ENCODE results near the gene SMTNL1. TPM values are rescaled to one million over a fixed set of nuclear protein-coding genes. Genes with fewer than 3 reads are reported as not detected.

The SMTNL1 gene
- total and polyA plus RNA-seq, 9 of the 15 experiments (the other 6 are each of a cell fraction or from before 2014, with no cell fraction given), result not detected

DNA sequence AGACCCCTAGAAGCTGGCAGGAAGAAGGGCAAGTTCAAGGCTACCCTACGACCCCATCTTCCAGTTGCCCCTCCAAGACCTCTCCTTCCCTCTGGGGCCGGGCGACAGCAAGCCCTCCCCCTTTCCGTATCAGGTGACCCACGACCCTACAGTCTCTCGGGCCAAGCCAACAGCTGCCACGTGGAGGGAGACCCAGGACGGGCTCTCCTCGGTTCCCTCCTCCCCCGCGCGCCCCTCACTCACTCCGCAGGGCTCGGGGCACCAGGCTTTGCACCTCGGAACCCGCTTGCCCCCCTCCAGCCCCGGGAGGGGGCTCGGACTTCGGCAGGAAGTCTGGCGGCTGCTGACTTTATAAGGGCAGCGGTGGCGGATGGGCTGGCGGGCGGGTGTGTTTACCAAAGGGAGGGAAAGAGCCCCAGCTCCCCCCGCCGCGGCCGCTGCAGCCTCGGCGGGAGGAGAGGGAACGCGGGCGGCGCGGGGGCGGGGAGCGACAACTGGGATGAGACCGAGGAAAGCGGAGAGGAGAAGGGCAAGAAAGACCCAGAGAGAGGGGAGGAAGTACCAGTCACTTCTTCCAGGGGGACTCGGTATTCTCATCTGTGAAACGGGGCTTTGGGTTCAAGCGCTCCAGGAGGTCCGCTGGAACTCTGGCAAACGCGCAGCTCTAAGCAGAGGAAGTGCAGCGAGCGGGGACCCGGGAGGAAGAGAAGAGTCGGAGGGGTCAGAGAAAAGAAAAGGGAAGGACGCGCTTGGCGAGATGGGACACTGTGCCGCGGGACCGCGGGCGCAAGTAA, 22.7 kb upstream of the SMTNL1 start (continued):
- TF ChIP-seq, protein P1, sequence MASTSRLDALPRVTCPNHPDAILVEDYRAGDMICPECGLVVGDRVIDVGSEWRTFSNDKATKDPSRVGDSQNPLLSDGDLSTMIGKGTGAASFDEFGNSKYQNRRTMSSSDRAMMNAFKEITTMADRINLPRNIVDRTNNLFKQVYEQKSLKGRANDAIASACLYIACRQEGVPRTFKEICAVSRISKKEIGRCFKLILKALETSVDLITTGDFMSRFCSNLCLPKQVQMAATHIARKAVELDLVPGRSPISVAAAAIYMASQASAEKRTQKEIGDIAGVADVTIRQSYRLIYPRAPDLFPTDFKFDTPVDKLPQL (IDR thresholded peaks at IDR 0.05; ENCODE audit: extremely low read depth, insufficient read length), result no peak
- TF ChIP-seq NFXL1 (CRISPR knock-in tag; IDR thresholded peaks at IDR 0.05) (no peak), IRF2 (CRISPR knock-in tag; IDR thresholded peaks at IDR 0.05) (no peak), POU5F1 (IDR thresholded peaks at IDR 0.05; ENCODE audit: borderline replicate concordance, low read depth, low read length, partially characterized antibody) (no peak), ZNF57 (CRISPR knock-in tag; IDR thresholded peaks at IDR 0.05) (no peak), LEF1 (IDR thresholded peaks at IDR 0.05) (peak; percentile 54; the same call in 1 of the 2 replicates), IFI16 (CRISPR knock-in tag; IDR thresholded peaks at IDR 0.05) (no peak), NFIC (IDR thresholded peaks at IDR 0.05) (no peak), C11orf30 (IDR thresholded peaks at IDR 0.05; ENCODE audit: low read depth) (no peak), TAF1 (IDR thresholded peaks at IDR 0.05; ENCODE audit: control insufficient read depth, extremely low read depth, insufficient read depth, low read length, severe bottlenecking) (no peak), KAT2B (IDR thresholded peaks at IDR 0.05; ENCODE audit: low read depth, low read length) (no peak), MEF2A (IDR thresholded peaks at IDR 0.05; ENCODE audit: control insufficient read depth, low read depth, low read length) (no peak), KLF6 (CRISPR knock-in tag; IDR thresholded peaks at IDR 0.05; ENCODE audit: borderline replicate concordance) (no peak), STAT5A (IDR thresholded peaks at IDR 0.05; ENCODE audit: borderline replicate concordance, low read length) (no peak), GTF2A2 (tag; IDR thresholded peaks at IDR 0.05) (no peak), HIVEP1 (CRISPR knock-in tag; IDR thresholded peaks at IDR 0.05) (no peak), RUNX1 (IDR thresholded peaks at IDR 0.05; ENCODE audit: low read depth) (no peak), ZFX (CRISPR knock-in tag; IDR thresholded peaks at IDR 0.05) (no peak), TBP (optimal IDR thresholded peaks at IDR 0.05; ENCODE audit: low read depth, low read length) (no peak), ZZZ3 (IDR thresholded peaks at IDR 0.05) (no peak), GATAD2B (IDR thresholded peaks at IDR 0.05; ENCODE audit: borderline replicate concordance) (no peak), MCM5 (IDR thresholded peaks at IDR 0.05; ENCODE audit: low read depth) (no peak)
- TF ChIP-seq, protein P2, sequence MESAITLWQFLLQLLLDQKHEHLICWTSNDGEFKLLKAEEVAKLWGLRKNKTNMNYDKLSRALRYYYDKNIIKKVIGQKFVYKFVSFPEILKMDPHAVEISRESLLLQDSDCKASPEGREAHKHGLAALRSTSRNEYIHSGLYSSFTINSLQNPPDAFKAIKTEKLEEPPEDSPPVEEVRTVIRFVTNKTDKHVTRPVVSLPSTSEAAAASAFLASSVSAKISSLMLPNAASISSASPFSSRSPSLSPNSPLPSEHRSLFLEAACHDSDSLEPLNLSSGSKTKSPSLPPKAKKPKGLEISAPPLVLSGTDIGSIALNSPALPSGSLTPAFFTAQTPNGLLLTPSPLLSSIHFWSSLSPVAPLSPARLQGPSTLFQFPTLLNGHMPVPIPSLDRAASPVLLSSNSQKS (CRISPR knock-in tag; IDR thresholded peaks at IDR 0.05), result no peak
- TF ChIP-seq, protein P3, sequence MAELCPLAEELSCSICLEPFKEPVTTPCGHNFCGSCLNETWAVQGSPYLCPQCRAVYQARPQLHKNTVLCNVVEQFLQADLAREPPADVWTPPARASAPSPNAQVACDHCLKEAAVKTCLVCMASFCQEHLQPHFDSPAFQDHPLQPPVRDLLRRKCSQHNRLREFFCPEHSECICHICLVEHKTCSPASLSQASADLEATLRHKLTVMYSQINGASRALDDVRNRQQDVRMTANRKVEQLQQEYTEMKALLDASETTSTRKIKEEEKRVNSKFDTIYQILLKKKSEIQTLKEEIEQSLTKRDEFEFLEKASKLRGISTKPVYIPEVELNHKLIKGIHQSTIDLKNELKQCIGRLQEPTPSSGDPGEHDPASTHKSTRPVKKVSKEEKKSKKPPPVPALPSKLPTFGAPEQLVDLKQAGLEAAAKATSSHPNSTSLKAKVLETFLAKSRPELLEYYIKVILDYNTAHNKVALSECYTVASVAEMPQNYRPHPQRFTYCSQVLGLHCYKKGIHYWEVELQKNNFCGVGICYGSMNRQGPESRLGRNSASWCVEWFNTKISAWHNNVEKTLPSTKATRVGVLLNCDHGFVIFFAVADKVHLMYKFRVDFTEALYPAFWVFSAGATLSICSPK (IDR thresholded peaks at IDR 0.05; ENCODE audit: borderline replicate concordance), result no peak
- TF ChIP-seq, protein P4, sequence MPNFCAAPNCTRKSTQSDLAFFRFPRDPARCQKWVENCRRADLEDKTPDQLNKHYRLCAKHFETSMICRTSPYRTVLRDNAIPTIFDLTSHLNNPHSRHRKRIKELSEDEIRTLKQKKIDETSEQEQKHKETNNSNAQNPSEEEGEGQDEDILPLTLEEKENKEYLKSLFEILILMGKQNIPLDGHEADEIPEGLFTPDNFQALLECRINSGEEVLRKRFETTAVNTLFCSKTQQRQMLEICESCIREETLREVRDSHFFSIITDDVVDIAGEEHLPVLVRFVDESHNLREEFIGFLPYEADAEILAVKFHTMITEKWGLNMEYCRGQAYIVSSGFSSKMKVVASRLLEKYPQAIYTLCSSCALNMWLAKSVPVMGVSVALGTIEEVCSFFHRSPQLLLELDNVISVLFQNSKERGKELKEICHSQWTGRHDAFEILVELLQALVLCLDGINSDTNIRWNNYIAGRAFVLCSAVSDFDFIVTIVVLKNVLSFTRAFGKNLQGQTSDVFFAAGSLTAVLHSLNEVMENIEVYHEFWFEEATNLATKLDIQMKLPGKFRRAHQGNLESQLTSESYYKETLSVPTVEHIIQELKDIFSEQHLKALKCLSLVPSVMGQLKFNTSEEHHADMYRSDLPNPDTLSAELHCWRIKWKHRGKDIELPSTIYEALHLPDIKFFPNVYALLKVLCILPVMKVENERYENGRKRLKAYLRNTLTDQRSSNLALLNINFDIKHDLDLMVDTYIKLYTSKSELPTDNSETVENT (CRISPR knock-in tag; IDR thresholded peaks at IDR 0.05), result no peak

Measured in K562 (cell line).